ENCODE data around the gene MAGOH. TPM values are rescaled to one million over a fixed set of nuclear protein-coding genes. Genes with fewer than 3 reads are reported as not detected.

MAGOH gene
- total and polyA plus RNA-seq, 2 of the 13 experiments (the other 11 are each of a cell fraction or from before 2014, with no cell fraction given): 24.1 to 87.0 TPM

DNA sequence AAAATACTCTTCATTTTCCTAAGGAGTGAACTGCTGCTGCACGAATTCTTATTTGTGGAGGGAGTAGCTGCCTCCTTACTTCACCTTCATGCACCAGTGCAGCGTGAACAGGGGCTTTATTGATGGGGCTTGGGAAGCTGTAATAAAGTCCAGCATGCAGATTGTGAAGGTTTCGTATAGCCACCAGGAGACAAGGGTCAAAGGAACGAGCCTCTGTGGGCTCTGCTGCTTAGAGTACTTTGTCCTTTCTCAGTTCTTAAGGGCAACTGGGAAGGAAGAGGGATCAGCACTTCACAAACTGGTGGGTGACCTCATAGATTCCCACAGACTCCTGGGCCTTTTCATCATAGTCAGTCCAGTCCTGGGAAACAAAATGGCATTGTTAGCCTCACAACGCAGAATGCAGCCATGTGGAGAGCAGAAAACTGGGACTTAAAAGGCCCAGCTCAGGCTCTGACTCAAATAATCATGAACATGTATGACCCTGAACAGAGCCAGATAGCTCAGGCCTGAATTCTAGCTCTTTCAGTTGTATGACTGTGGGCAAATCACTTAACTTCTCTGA is 23.9 kb downstream of the MAGOH start (continued):
- TF ChIP-seq MIER3 (CRISPR knock-in tag; IDR thresholded peaks at IDR 0.05; ENCODE audit: borderline replicate concordance) (no peak), NCOA1 (CRISPR knock-in tag; IDR thresholded peaks at IDR 0.05) (no peak), KAT2B (IDR thresholded peaks at IDR 0.05; ENCODE audit: borderline replicate concordance, low read depth, low read length) (no peak), ZNF354B (CRISPR knock-in tag; IDR thresholded peaks at IDR 0.05) (no peak)
- TF ChIP-seq, protein P1, sequence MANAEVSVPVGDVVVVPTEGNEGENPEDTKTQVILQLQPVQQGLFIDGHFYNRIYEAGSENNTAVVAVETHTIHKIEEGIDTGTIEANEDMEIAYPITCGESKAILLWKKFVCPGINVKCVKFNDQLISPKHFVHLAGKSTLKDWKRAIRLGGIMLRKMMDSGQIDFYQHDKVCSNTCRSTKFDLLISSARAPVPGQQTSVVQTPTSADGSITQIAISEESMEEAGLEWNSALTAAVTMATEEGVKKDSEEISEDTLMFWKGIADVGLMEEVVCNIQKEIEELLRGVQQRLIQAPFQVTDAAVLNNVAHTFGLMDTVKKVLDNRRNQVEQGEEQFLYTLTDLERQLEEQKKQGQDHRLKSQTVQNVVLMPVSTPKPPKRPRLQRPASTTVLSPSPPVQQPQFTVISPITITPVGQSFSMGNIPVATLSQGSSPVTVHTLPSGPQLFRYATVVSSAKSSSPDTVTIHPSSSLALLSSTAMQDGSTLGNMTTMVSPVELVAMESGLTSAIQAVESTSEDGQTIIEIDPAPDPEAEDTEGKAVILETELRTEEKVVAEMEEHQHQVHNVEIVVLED (CRISPR knock-in tag; IDR thresholded peaks at IDR 0.05; ENCODE audit: borderline replicate concordance): no peak
- TF ChIP-seq, protein P2, sequence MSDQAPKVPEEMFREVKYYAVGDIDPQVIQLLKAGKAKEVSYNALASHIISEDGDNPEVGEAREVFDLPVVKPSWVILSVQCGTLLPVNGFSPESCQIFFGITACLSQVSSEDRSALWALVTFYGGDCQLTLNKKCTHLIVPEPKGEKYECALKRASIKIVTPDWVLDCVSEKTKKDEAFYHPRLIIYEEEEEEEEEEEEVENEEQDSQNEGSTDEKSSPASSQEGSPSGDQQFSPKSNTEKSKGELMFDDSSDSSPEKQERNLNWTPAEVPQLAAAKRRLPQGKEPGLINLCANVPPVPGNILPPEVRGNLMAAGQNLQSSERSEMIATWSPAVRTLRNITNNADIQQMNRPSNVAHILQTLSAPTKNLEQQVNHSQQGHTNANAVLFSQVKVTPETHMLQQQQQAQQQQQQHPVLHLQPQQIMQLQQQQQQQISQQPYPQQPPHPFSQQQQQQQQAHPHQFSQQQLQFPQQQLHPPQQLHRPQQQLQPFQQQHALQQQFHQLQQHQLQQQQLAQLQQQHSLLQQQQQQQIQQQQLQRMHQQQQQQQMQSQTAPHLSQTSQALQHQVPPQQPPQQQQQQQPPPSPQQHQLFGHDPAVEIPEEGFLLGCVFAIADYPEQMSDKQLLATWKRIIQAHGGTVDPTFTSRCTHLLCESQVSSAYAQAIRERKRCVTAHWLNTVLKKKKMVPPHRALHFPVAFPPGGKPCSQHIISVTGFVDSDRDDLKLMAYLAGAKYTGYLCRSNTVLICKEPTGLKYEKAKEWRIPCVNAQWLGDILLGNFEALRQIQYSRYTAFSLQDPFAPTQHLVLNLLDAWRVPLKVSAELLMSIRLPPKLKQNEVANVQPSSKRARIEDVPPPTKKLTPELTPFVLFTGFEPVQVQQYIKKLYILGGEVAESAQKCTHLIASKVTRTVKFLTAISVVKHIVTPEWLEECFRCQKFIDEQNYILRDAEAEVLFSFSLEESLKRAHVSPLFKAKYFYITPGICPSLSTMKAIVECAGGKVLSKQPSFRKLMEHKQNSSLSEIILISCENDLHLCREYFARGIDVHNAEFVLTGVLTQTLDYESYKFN (CRISPR knock-in tag; conservative IDR thresholded peaks at IDR 0.05): no peak

DNA sequence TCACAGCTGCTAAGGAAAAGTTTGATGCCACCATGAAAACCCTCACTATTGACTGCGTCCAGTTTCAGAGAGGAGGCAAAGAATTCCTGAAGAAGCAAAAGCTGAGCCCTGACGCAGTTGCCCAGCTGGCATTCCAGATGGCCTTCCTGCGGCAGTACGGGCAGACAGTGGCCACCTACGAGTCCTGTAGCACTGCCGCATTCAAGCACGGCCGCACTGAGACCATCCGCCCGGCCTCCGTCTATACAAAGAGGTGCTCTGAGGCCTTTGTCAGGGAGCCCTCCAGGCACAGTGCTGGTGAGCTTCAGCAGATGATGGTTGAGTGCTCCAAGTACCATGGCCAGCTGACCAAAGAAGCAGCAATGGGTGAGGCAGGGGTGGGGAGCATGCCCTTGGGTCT is 27.4 kb downstream of the MAGOH start:
- H3K4me3 ChIP-seq (replicated peaks in 1 of 3; ENCODE audit: insufficient read depth in 1 of 3, low read depth in 2 of 3, low read length in 3 of 3): no peak overlapping the region
- H2AFZ ChIP-seq (ENCODE audit: low read length): no peak overlapping the region
- no peak overlapping the region for H3K4me2 ChIP-seq (ENCODE audit: low read depth, low read length)
- no peak overlapping the region for H3K9ac ChIP-seq (ENCODE audit: insufficient read depth, low read depth, low read length)
- H4K20me1 ChIP-seq (ENCODE audit: insufficient read depth, low read length): no peaks in the 10 kb centered on the region
- DNase-seq (ENCODE audit: low spot score): no peak
- no peaks in the 10 kb centered on the region for H3K27me3 ChIP-seq (ENCODE audit: control insufficient read depth in 1 of 2, insufficient read depth in 2 of 2, low read length in 2 of 2)
- in situ Hi-C loops (cut with HindIII; ENCODE audit: extremely low pct_ligation_motif_present, low pct_unique_long_range_greater_than_20kb): no loop called here
- POLR2A ChIA-PET: no interaction called here
- no TSS peak for BruUV-seq (replicated peaks)
- intact Hi-C loops (cut with micrococcal nuclease; ENCODE audit: unreplicated experiment): no loop called here
- H3K36me3 ChIP-seq (replicated peaks in 1 of 2; ENCODE audit: control insufficient read depth in 1 of 2, insufficient read depth in 2 of 2, low read length in 2 of 2): peaks cover 21 to 55% of the 10 kb centered on the region in 2 experiments; a peak in 4 of 5 replicates
- peaks cover 9% of the 10 kb centered on the region; the same call in 1 of the 2 replicates for H3K9me3 ChIP-seq (ENCODE audit: low read length)
- no peak; the same call in 2 of the 3 replicates for ATAC-seq
- no peak overlapping the region for H3K27ac ChIP-seq (ENCODE audit: extremely low read length, insufficient read depth, low read length)
- no peaks in the 10 kb centered on the region for H3K79me2 ChIP-seq (ENCODE audit: insufficient read depth, low read length)
- H3K4me1 ChIP-seq (ENCODE audit: insufficient read depth, low read length): no peaks in the 10 kb centered on the region
- CTCF ChIA-PET (ENCODE audit: low intra/inter-chr PET ratio, low total read pairs): no interaction called here
- no peak for FAIRE-seq
- WGBS (ENCODE audit: low lambda C conversion rate): 100% methylated on average over 9 of the region's 11 CpGs
- TF ChIP-seq PHF20 (CRISPR knock-in tag; IDR thresholded peaks at IDR 0.05) (no peak), NFKBIZ (CRISPR knock-in tag; IDR thresholded peaks at IDR 0.05) (no peak), YEATS2 (CRISPR knock-in tag; IDR thresholded peaks at IDR 0.05; ENCODE audit: borderline replicate concordance) (no peak), SAP130 (CRISPR knock-in tag; IDR thresholded peaks at IDR 0.05; ENCODE audit: low read depth) (no peak), RBFOX2 (IDR thresholded peaks at IDR 0.05; ENCODE audit: low read depth, low read length) (no peak), NFIB (CRISPR knock-in tag; IDR thresholded peaks at IDR 0.05; ENCODE audit: borderline replicate concordance) (no peak), PAF1 (CRISPR knock-in tag; IDR thresholded peaks at IDR 0.05) (no peak), ZFP36L1 (CRISPR knock-in tag; IDR thresholded peaks at IDR 0.05) (no peak), ZNF451 (CRISPR knock-in tag; IDR thresholded peaks at IDR 0.05) (no peak), ZNF83 (CRISPR knock-in tag; IDR thresholded peaks at IDR 0.05; ENCODE audit: borderline replicate concordance) (no peak), RELA (CRISPR knock-in tag; IDR thresholded peaks at IDR 0.05) (no peak), ZNF557 (CRISPR knock-in tag; IDR thresholded peaks at IDR 0.05) (no peak), CHD4 (IDR thresholded peaks at IDR 0.05; ENCODE audit: borderline replicate concordance, low read length) (no peak)
- TF ChIP-seq, protein P3, sequence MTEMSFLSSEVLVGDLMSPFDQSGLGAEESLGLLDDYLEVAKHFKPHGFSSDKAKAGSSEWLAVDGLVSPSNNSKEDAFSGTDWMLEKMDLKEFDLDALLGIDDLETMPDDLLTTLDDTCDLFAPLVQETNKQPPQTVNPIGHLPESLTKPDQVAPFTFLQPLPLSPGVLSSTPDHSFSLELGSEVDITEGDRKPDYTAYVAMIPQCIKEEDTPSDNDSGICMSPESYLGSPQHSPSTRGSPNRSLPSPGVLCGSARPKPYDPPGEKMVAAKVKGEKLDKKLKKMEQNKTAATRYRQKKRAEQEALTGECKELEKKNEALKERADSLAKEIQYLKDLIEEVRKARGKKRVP (CRISPR knock-in tag; IDR thresholded peaks at IDR 0.05): no peak

Data from HepG2 (cell line).